ENCODE results near the gene HAUS6. TPM values are rescaled to one million over a fixed set of nuclear protein-coding genes. Genes with fewer than 3 reads are reported as not detected.

Gene HAUS6
- total and polyA plus RNA-seq, 2 of the 13 experiments (the other 11 are each of a cell fraction or from before 2014, with no cell fraction given), result 9.8 to 31.1 TPM

DNA sequence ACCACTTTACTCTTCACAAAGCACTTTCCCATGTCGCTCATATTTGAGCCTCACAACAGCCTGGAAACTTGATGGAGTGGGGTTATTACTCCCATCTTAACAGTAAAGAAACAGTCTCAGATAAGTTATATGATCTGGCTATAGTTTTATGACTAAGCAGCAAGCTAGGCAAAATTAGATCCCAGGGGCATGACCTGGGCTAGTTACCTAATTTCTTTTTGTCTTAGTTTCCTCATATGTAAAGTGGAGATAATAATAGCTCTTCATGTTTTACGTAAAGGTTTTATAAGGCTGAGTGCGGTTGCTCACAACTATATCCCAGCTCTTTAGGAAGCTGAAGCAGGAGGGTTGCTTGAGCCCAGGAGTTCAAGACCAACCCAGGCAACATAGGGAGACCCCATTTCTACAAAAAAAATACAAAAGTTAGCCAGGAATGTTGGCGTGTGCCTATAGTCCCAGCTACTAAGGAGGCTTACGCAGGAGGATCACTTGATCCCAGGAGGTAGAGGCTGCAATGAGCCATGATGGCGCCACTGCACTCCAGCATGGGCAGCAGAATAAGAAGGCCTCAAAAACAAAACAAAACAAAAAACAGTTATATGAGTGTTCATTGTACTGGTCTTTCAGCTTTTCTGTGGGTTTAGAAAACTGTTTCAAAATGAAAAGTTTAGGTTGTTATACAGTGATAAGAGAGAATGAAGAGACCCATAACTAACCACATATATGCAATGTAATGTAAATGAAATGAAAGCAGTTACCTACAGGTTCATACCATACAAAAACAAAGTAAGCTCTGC, 31.0 kb upstream of the HAUS6 start:
- H3K9ac ChIP-seq (ENCODE audit: insufficient read depth, low read depth, low read length), result no peak overlapping the region
- no peaks in the 10 kb centered on the region for H3K27me3 ChIP-seq (ENCODE audit: control insufficient read depth in 1 of 2, insufficient read depth in 2 of 2, low read length in 2 of 2)
- H2AFZ ChIP-seq (ENCODE audit: low read length), result no peak overlapping the region
- POLR2A ChIA-PET, result no interaction called here
- peaks cover 67% of the 10 kb centered on the region for H3K4me1 ChIP-seq (ENCODE audit: insufficient read depth, low read length)
- no peak for TF ChIP-seq MBD4 (IDR thresholded peaks at IDR 0.05; ENCODE audit: borderline replicate concordance, low read length)
- TF ChIP-seq, protein P1, sequence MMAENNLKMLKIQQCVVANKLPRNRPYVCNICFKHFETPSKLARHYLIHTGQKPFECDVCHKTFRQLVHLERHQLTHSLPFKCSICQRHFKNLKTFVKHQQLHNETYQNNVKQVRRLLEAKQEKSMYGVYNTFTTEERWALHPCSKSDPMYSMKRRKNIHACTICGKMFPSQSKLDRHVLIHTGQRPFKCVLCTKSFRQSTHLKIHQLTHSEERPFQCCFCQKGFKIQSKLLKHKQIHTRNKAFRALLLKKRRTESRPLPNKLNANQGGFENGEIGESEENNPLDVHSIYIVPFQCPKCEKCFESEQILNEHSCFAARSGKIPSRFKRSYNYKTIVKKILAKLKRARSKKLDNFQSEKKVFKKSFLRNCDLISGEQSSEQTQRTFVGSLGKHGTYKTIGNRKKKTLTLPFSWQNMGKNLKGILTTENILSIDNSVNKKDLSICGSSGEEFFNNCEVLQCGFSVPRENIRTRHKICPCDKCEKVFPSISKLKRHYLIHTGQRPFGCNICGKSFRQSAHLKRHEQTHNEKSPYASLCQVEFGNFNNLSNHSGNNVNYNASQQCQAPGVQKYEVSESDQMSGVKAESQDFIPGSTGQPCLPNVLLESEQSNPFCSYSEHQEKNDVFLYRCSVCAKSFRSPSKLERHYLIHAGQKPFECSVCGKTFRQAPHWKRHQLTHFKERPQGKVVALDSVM (CRISPR knock-in tag; IDR thresholded peaks at IDR 0.05), result peak; percentile 70; the same call in 1 of the 2 replicates
- no peaks in the 10 kb centered on the region for H4K20me1 ChIP-seq (ENCODE audit: insufficient read depth, low read length)
- ATAC-seq (no peak), FAIRE-seq (no peak), DNase-seq (ENCODE audit: low spot score) (no peak)
- H3K79me2 ChIP-seq (ENCODE audit: insufficient read depth, low read length), result no peaks in the 10 kb centered on the region
- CTCF ChIA-PET (ENCODE audit: low intra/inter-chr PET ratio, low total read pairs), result no interaction called here
- intact Hi-C loops (cut with micrococcal nuclease; ENCODE audit: unreplicated experiment) (no loop called here), in situ Hi-C loops (cut with HindIII; ENCODE audit: extremely low pct_ligation_motif_present, low pct_unique_long_range_greater_than_20kb) (no loop called here)
- BruUV-seq (replicated peaks), result no TSS peak
- H3K4me3 ChIP-seq (replicated peaks in 1 of 3; ENCODE audit: insufficient read depth in 1 of 3, low read depth in 2 of 3, low read length in 3 of 3), result no peak overlapping the region
- no peaks in the 10 kb centered on the region for H3K36me3 ChIP-seq (replicated peaks in 1 of 2; ENCODE audit: control insufficient read depth in 1 of 2, insufficient read depth in 2 of 2, low read length in 2 of 2)
- 96% methylated on average over 6 of the region's 6 CpGs for WGBS (ENCODE audit: low lambda C conversion rate)
- no peak overlapping the region for H3K27ac ChIP-seq (ENCODE audit: extremely low read length, insufficient read depth, low read length)
- no peaks in the 10 kb centered on the region for H3K9me3 ChIP-seq (ENCODE audit: low read length)
- H3K4me2 ChIP-seq (ENCODE audit: low read depth, low read length), result no peak overlapping the region

DNA sequence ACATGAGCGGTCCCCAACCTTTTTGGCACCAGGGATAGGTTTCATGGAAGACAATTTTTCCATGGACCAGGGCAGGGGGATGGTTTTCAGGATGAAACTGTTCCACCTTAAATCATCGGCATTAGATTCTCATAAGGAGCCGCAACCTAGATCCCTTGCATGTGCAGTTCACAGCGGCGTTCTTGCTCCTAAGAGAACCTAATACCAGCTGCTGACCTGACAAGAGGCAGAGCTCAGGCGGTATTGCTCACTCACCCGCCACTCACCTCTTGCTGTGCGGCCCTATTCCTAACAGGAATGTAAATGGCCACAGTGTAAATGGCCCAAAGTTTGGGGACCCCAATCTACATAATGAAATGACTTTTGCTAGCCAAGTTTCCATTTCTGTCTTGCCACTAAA, 27.7 kb upstream of the HAUS6 start:
- in situ Hi-C loops (cut with HindIII; ENCODE audit: extremely low pct_ligation_motif_present, low pct_unique_long_range_greater_than_20kb) (no loop called here), intact Hi-C loops (cut with micrococcal nuclease; ENCODE audit: unreplicated experiment) (no loop called here)
- ATAC-seq (no peak), FAIRE-seq (no peak), DNase-seq (ENCODE audit: low spot score) (no peak)
- no peak overlapping the region for H3K4me3 ChIP-seq (replicated peaks in 1 of 3; ENCODE audit: insufficient read depth in 1 of 3, low read depth in 2 of 3, low read length in 3 of 3)
- 0 out of 2 replicates have a peak, but pooled peaks cover 4% of the 10 kb centered on the region for H4K20me1 ChIP-seq (ENCODE audit: insufficient read depth, low read length)
- no TSS peak for BruUV-seq (replicated peaks)
- CTCF ChIA-PET (ENCODE audit: low intra/inter-chr PET ratio, low total read pairs), result no interaction called here
- peaks cover 20% of the 10 kb centered on the region for H3K79me2 ChIP-seq (ENCODE audit: insufficient read depth, low read length)
- H2AFZ ChIP-seq (ENCODE audit: low read length), result no peak overlapping the region
- H3K27ac ChIP-seq (ENCODE audit: extremely low read length, insufficient read depth, low read length), result no peak overlapping the region
- POLR2A ChIA-PET, result no interaction called here
- H3K9ac ChIP-seq (ENCODE audit: insufficient read depth, low read depth, low read length), result no peak overlapping the region
- no peak overlapping the region for H3K4me2 ChIP-seq (ENCODE audit: low read depth, low read length)
- peaks cover 0 to 5% of the 10 kb centered on the region in 2 experiments; a peak in 1 of 5 replicates for H3K27me3 ChIP-seq (ENCODE audit: control insufficient read depth in 1 of 2, insufficient read depth in 2 of 2, low read length in 2 of 2)
- no peaks in the 10 kb centered on the region for H3K9me3 ChIP-seq (ENCODE audit: low read length)
- peaks cover under 1 to 9% of the 10 kb centered on the region in 2 experiments; a peak in 4 of 5 replicates for H3K36me3 ChIP-seq (replicated peaks in 1 of 2; ENCODE audit: control insufficient read depth in 1 of 2, insufficient read depth in 2 of 2, low read length in 2 of 2)
- H3K4me1 ChIP-seq (ENCODE audit: insufficient read depth, low read length), result peaks cover 63% of the 10 kb centered on the region
- WGBS (ENCODE audit: low lambda C conversion rate), result 73% methylated on average over 8 of the region's 8 CpGs
- TF ChIP-seq, protein P2, sequence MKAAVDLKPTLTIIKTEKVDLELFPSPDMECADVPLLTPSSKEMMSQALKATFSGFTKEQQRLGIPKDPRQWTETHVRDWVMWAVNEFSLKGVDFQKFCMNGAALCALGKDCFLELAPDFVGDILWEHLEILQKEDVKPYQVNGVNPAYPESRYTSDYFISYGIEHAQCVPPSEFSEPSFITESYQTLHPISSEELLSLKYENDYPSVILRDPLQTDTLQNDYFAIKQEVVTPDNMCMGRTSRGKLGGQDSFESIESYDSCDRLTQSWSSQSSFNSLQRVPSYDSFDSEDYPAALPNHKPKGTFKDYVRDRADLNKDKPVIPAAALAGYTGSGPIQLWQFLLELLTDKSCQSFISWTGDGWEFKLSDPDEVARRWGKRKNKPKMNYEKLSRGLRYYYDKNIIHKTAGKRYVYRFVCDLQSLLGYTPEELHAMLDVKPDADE (CRISPR knock-in tag; IDR thresholded peaks at IDR 0.05), result no peak
- peak; percentile 82 for TF ChIP-seq ZBTB38 (CRISPR knock-in tag; IDR thresholded peaks at IDR 0.05)
- TF ChIP-seq, protein P1 (CRISPR knock-in tag; IDR thresholded peaks at IDR 0.05), result no peak
- TF ChIP-seq RFXANK (CRISPR knock-in tag; IDR thresholded peaks at IDR 0.05), result no peak
- TF ChIP-seq MYC (CRISPR knock-in tag; IDR thresholded peaks at IDR 0.05; ENCODE audit: borderline replicate concordance), result no peak
- TF ChIP-seq, protein P3, sequence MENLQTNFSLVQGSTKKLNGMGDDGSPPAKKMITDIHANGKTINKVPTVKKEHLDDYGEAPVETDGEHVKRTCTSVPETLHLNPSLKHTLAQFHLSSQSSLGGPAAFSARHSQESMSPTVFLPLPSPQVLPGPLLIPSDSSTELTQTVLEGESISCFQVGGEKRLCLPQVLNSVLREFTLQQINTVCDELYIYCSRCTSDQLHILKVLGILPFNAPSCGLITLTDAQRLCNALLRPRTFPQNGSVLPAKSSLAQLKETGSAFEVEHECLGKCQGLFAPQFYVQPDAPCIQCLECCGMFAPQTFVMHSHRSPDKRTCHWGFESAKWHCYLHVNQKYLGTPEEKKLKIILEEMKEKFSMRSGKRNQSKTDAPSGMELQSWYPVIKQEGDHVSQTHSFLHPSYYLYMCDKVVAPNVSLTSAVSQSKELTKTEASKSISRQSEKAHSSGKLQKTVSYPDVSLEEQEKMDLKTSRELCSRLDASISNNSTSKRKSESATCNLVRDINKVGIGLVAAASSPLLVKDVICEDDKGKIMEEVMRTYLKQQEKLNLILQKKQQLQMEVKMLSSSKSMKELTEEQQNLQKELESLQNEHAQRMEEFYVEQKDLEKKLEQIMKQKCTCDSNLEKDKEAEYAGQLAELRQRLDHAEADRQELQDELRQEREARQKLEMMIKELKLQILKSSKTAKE (CRISPR knock-in tag; IDR thresholded peaks at IDR 0.05; ENCODE audit: borderline replicate concordance), result no peak
- no peak for TF ChIP-seq THYN1 (CRISPR knock-in tag; IDR thresholded peaks at IDR 0.05; ENCODE audit: borderline replicate concordance, low read depth)

All from HepG2 (cell line).